Astrocyte of the cerebellum (primary cell): Measurements from ENCODE around the gene NR3C1.

Experiments used
- DNase-seq: peaks from one replicate; pipeline ENCODE4 v3.0.0-alpha.2; 2011; ENCODE audit warnings: low read depth
- H3K4me3 ChIP-seq: 2 replicates; pipeline ENCODE4 v1.5.1; 2011; ENCODE audit warnings: mild to moderate bottlenecking, low read depth, low read length, moderate library complexity
- CTCF ChIP-seq: IDR thresholded peaks from 2 replicates; pipeline ENCODE4 v1.5.1; 2012; ENCODE audit warnings: low read length, low read depth, moderate library complexity, mild to moderate bottlenecking; ENCODE audit errors: missing control alignments
- in situ Hi-C: cut with HindIII; loops from 2 replicates; pipeline ENCODE4 v1.10.0; 2017; ENCODE audit warnings: low sequenced_read_pairs

The NR3C1 gene

GRCh38 chr5:143359869-143360268 is 43.6 kb downstream of the NR3C1 start:
- TF ChIP-seq CTCF, result no peak
- H3K4me3 ChIP-seq, result no peak overlapping the region
- in situ Hi-C loops, result no loop called here
- DNase-seq, result no peak

DNA sequence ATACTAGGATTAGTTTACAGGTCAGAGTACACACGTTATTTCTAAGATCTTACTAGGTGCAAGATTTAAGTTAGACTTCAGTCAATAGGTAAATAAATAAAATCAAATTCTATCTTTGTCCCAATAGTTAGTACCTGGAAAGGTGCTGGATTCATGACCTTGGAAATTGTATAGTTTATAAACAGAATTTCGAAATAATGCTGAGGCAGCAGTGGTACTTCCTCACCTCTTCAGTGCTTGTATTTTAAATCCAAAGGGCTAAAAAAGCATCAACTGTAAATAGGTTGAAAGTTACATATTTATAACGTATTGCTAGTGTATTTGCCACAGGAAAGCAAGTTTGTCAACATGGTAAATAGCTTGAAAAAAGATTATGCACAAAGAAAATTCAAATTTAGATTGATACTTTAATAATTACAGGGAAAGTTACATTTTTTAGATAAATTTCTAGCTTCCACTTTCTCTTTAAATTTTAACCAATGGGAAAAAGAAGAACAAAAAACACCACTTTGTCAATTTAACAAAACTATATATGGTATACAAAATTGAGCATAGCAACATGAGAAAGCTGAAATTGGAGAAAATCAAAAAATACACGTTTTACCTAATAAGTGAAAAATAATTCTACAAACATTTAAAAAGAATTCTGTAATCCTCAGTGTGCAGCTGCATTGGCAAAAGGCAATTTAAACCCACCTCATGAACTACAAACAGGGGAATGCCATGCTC is 46.5 kb downstream of the NR3C1 start:
- in situ Hi-C loops, result no loop called here
- DNase-seq, result no peak
- no peak for TF ChIP-seq CTCF
- H3K4me3 ChIP-seq, result no peak overlapping the region

- peak; percentile 84 for DNase-seq
- H3K4me3 ChIP-seq, result no peak overlapping the region
- in situ Hi-C loops, result no loop called here
- TF ChIP-seq CTCF, result no peak
Measured at GRCh38 chr5:143355710-143356109, 47.8 kb downstream of the NR3C1 start.

- no peak for TF ChIP-seq CTCF
- H3K4me3 ChIP-seq, result no peak overlapping the region
- in situ Hi-C loops, result no loop called here
Measured at GRCh38 chr5:143354025-143354424, 49.5 kb downstream of the NR3C1 start.

GRCh38 chr5:143352691-143353090 is 50.8 kb downstream of the NR3C1 start:
- DNase-seq, result no peak
- in situ Hi-C loops, result no loop called here
- TF ChIP-seq CTCF, result no peak
- no peak overlapping the region for H3K4me3 ChIP-seq

More at GRCh38 chr5:143354025-143354424, 49.5 kb downstream of the NR3C1 start:
- DNase-seq, result peak; percentile 61

GRCh38 chr5:143350751-143351602 is 52.5 kb downstream of the NR3C1 start:
- peak; percentile 43 for DNase-seq
- no peak overlapping the region for H3K4me3 ChIP-seq
- in situ Hi-C loops, result no loop called here
- no peak for TF ChIP-seq CTCF
